K562 (cell line): Measurements from ENCODE around the gene TMIGD2. TPM values are rescaled to one million over a fixed set of nuclear protein-coding genes. Genes with fewer than 3 reads are reported as not detected.

ENCODE experiments used
- CBX1 ChIP-seq: sonication (generic); IDR thresholded peaks from 2 replicates; pipeline ENCODE4 v1.6.1; 2016; ENCODE audit warnings: antibody characterized with exemption, low read depth, mild to moderate bottlenecking
- CBX5 ChIP-seq: IDR thresholded peaks from 2 replicates; pipeline ENCODE4 v1.6.1; 2014; ENCODE audit warnings: low read depth, borderline replicate concordance
- CTBP1 ChIP-seq: fragments of 450-650 bp; IDR thresholded peaks from 2 replicates; pipeline ENCODE4 v1.6.1; 2016; ENCODE audit warnings: borderline replicate concordance
- CTCF ChIP-seq, 3 experiments: IDR thresholded peaks in 2 of 3; conservative IDR thresholded peaks in 1 of 3; 2 replicates each; pipeline ENCODE4 v1.5.1; 2011 to 2012; ENCODE audit warnings: low read length in 3 of 3, mild to moderate bottlenecking in 3 of 3, control low read depth in 2 of 3, improper control_type of control experiment in 1 of 3, inconsistent platforms in 1 of 3, low read depth in 1 of 3, mixed read lengths in 1 of 3, moderate library complexity in 1 of 3; ENCODE audit not compliant: insufficient read depth in 2 of 3
- DIDO1 ChIP-seq: fragments of 450-650 bp; IDR thresholded peaks from 2 replicates; pipeline ENCODE4 v1.6.1; 2016; ENCODE audit warnings: low read depth, missing biosample characterization, missing genetic modification characterization
- ETS2 ChIP-seq: IDR thresholded peaks from 2 replicates; pipeline ENCODE4 v1.6.1; 2016; ENCODE audit warnings: borderline replicate concordance, missing genetic modification characterization, mild to moderate bottlenecking, moderate library complexity, missing compliant biosample characterization; ENCODE audit not compliant: poor library complexity, severe bottlenecking
- MCM7 ChIP-seq, 2 experiments: fragments of 450-650 bp; IDR thresholded peaks; 2 replicates each; pipeline ENCODE4 v1.6.1; 2016 to 2018
- SIN3A ChIP-seq, 2 experiments: fragments of 150-350 bp in 1 of 2; IDR thresholded peaks; 2 replicates each; pipeline ENCODE4 v1.6.1; 2011 to 2016; ENCODE audit warnings: borderline replicate concordance in 2 of 2, low read depth in 2 of 2, low read length in 2 of 2, mild to moderate bottlenecking in 2 of 2, moderate library complexity in 2 of 2; ENCODE audit not compliant: control insufficient read depth in 1 of 2
- SMC3 ChIP-seq: conservative IDR thresholded peaks from 2 replicates; pipeline ENCODE4 v1.6.1; 2011; ENCODE audit warnings: low read depth, low read length, improper control_type of control experiment; ENCODE audit not compliant: insufficient read depth
- TRIM24 ChIP-seq, 2 experiments: fragments of 450-650 bp; IDR thresholded peaks; 2 replicates each; pipeline ENCODE4 v1.6.1; 2016
- TRIM28 ChIP-seq: fragments of 450-650 bp; IDR thresholded peaks from 2 replicates; pipeline ENCODE4 v1.6.1; 2017
- YY1 ChIP-seq, 3 experiments: IDR thresholded peaks; 2 replicates each; pipeline ENCODE4 v1.6.1; 2011; ENCODE audit warnings: low read length in 2 of 3, mild to moderate bottlenecking in 2 of 3, moderate library complexity in 2 of 3, borderline replicate concordance in 1 of 3, control low read depth in 1 of 3, low read depth in 1 of 3; ENCODE audit not compliant: insufficient read depth in 3 of 3, insufficient replicate concordance in 2 of 3, control insufficient read depth in 1 of 3, insufficient read length in 1 of 3; ENCODE audit errors: extremely low read depth in 1 of 3
- ZFP36 ChIP-seq: fragments of 150-350 bp; IDR thresholded peaks from 2 replicates; pipeline ENCODE4 v1.6.1; 2018; ENCODE audit warnings: low read length, low read depth; ENCODE audit not compliant: partially characterized antibody
- ZNF124 ChIP-seq: sonication (generic); formaldehyde crosslinking; IDR thresholded peaks from 2 replicates; pipeline ENCODE4 v1.8.1; 2022; ENCODE audit warnings: missing genetic modification reagents
- ZNF280A ChIP-seq: fragments of 450-650 bp; IDR thresholded peaks from 2 replicates; pipeline ENCODE4 v1.6.1; 2018; ENCODE audit warnings: mild to moderate bottlenecking, low read depth; ENCODE audit not compliant: partially characterized antibody
- ZNF431 ChIP-seq: sonication (generic); formaldehyde crosslinking; IDR thresholded peaks from 2 replicates; pipeline ENCODE4 v1.8.0; 2022; ENCODE audit warnings: mild to moderate bottlenecking, missing genetic modification reagents
- ZNF696 ChIP-seq: fragments of 250-450 bp; sonication (Bioruptor Pico); conservative IDR thresholded peaks from 2 replicates; pipeline ENCODE4 v1.4.0; 2020; ENCODE audit warnings: mild to moderate bottlenecking, moderate library complexity
- ZNF79 ChIP-seq: fragments of 250-450 bp; sonication (Bioruptor Pico); IDR thresholded peaks from 2 replicates; pipeline ENCODE4 v1.4.0; 2020; ENCODE audit warnings: low read depth, mild to moderate bottlenecking, moderate library complexity
- polyA plus RNA-seq, 8 experiments: library from polyadenylated mRNA; depleted of rRNA in 4 of 8; stranded (reverse) in 5 of 8; unstranded in 3 of 8; fragments of >200 nt; fragmentation: Nextera tagmentation in 2 of 8; fragmentation: Illumina TruSeq in 1 of 8; extraction: Ambion mirVana in 2 of 8; extraction: Trizol in 1 of 8; gene quantifications; 2 replicates each; pipeline versions ENCODE4 v1.2.1 to v1.2.3, GENCODE V29; 2011 to 2014; ENCODE audit warnings: inconsistent platforms in 1 of 8, missing spikeins in 1 of 8
- total RNA-seq, 7 experiments: library from RNA; depleted of rRNA in 6 of 7; stranded (reverse); fragments of >200 nt in 6 of 7; fragmentation: Illumina TruSeq in 2 of 7; extraction: Trizol in 2 of 7; gene quantifications; 2 replicates each; pipeline versions ENCODE4 v1.2.1 to v1.2.3, GENCODE V29; 2011 to 2021; ENCODE audit warnings: low replicate concordance in 1 of 7

The TMIGD2 gene
- total and polyA plus RNA-seq, 9 of the 15 experiments (the other 6 are each of a cell fraction or from before 2014, with no cell fraction given) = not detected

- TF ChIP-seq ZNF280A = peak; percentile 51
- TF ChIP-seq ETS2 (tag) = no peak
- TF ChIP-seq ZNF79 = no peak
- peak; percentile 67 for TF ChIP-seq ZFP36
- no peak for TF ChIP-seq ZNF696 (CRISPR knock-in tag)
- no peak for TF ChIP-seq DIDO1 (tag)
- TF ChIP-seq TRIM28 = peak; percentile 73; the same call in 1 of the 2 replicates
- no peak for TF ChIP-seq ZNF431
- peak; percentile 12 to 88 (median 75) for TF ChIP-seq YY1 (IDR thresholded peaks at IDR 0.05; ENCODE audit: borderline replicate concordance in 1 of 3, control insufficient read depth in 1 of 3, extremely low read depth in 1 of 3, insufficient read depth in 3 of 3, insufficient read length in 1 of 3, insufficient replicate concordance in 2 of 3, low read depth in 1 of 3, low read length in 2 of 3)
- TF ChIP-seq MCM7 (IDR thresholded peaks at IDR 0.05) = no peak
- no peak for TF ChIP-seq SIN3A (IDR thresholded peaks at IDR 0.05; ENCODE audit: borderline replicate concordance in 2 of 2, control insufficient read depth in 1 of 2, low read depth in 2 of 2, low read length in 2 of 2)
- TF ChIP-seq ZNF124 (CRISPR knock-in tag) = no peak
- TF ChIP-seq CTCF (IDR thresholded peaks at IDR 0.05 in 2 of 3, conservative IDR thresholded peaks at IDR 0.05 in 1 of 3; ENCODE audit: insufficient read depth in 2 of 3, low read depth in 1 of 3, low read length in 3 of 3) = peak; percentile 25 to 56 (median 50); a peak in 4 of 6 replicates
- TF ChIP-seq CTBP1 = no peak
- TF ChIP-seq CBX5 = peak; percentile 82; the same call in 1 of the 2 replicates
- TF ChIP-seq SMC3 = 0 out of 2 replicates have a peak, but pooled peaks have one; percentile 6
- TF ChIP-seq CBX1 = peak; percentile 12; the same call in 1 of the 2 replicates
- TF ChIP-seq TRIM24 (IDR thresholded peaks at IDR 0.05) = peak in 1 of 2 experiments; percentile 39; a peak in 2 of 4 replicates
Measured at GRCh38 chr19:4256563-4256962, 45.6 kb downstream of the TMIGD2 start (continued).
